HFFc6 (cell line): ENCODE data around the gene CXCR2. TPM values are rescaled to one million over a fixed set of nuclear protein-coding genes. Genes with fewer than 3 reads are reported as not detected.

Source experiments
- DNase-seq: peaks from one replicate; pipeline ENCODE4 v3.0.0-alpha.2; 2018
- H3K27ac Mint-ChIP-seq: 2 replicates; pipeline ENCODE4 v1.8.0; 2020; ENCODE audit warnings: mild to moderate bottlenecking, mixed read lengths
- H3K27me3 Mint-ChIP-seq: 2 replicates; pipeline ENCODE4 v1.8.0; 2021; ENCODE audit warnings: mild to moderate bottlenecking, moderate library complexity, mixed read lengths; ENCODE audit not compliant: insufficient read depth
- H3K36me3 Mint-ChIP-seq: 2 replicates; pipeline ENCODE4 v1.8.0; 2021; ENCODE audit warnings: low read depth, mixed read lengths
- H3K4me1 Mint-ChIP-seq: 2 replicates; pipeline ENCODE4 v1.8.0; 2020; ENCODE audit warnings: low read depth, mixed read lengths
- H3K4me3 Mint-ChIP-seq: 2 replicates; pipeline ENCODE4 v1.8.0; 2020; ENCODE audit warnings: mild to moderate bottlenecking, moderate library complexity, mixed read lengths
- H3K9me3 Mint-ChIP-seq: 2 replicates; pipeline ENCODE4 v1.8.0; 2020; ENCODE audit warnings: mild to moderate bottlenecking, mixed read lengths
- total RNA-seq, 6 experiments: library from RNA; stranded (reverse); fragmentation: NEBNext Ultra II Directional; extraction: Animal tissue kit (Norgen Biotek cat#: 25700); gene quantifications; 2 replicates in 1 of 6; 3 replicates in 5 of 6; pipeline ENCODE4 v1.2.3, GENCODE V29; 2021
- TF ChIP-seq, protein P1 (sequence below): fragments of 200-600 bp; sonication (generic); IDR thresholded peaks from 2 replicates; pipeline ENCODE4 v1.5.0; 2021; ENCODE audit warnings: antibody characterized with exemption, mild to moderate bottlenecking

CXCR2 gene
- total RNA-seq, 6 experiments from 2014 or later = not detected

DNA sequence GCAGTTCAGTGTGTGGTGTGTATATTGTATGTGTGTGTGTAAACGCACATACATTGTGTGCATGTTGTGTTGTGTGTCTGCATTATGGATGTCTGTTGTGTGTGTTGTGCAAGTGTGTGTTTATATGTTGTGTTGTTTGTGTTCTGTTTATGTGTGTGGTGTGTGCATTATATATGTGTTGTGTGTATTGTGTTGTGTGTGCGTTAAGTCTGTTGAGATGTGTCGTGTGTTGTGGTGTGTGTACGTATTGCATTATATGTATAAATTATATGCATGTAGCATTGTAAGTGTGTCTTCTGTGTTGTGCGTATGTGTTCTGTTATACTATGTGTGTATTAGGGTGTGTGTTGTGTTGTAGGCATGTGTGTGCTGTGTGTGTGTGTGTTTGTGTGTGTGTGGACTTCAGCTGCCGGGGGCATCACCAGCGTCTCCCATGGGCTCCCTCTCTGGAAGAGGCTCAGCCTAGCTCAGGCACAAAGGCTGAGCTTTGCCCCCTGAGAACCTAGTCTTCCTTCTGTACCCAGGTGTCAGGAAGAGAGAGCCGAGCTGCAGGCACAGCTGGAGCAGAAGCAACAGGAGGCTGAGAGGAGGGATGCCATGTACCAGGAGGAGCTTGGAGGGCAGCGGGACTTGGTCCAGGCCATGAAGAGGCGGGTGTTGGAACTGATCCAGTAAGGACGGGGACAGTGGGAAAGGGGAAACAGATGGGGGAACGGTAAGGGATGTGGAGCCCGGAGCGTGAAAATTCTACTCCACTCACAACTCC lies 43.1 kb upstream of the CXCR2 start:
- TF ChIP-seq, protein P1, sequence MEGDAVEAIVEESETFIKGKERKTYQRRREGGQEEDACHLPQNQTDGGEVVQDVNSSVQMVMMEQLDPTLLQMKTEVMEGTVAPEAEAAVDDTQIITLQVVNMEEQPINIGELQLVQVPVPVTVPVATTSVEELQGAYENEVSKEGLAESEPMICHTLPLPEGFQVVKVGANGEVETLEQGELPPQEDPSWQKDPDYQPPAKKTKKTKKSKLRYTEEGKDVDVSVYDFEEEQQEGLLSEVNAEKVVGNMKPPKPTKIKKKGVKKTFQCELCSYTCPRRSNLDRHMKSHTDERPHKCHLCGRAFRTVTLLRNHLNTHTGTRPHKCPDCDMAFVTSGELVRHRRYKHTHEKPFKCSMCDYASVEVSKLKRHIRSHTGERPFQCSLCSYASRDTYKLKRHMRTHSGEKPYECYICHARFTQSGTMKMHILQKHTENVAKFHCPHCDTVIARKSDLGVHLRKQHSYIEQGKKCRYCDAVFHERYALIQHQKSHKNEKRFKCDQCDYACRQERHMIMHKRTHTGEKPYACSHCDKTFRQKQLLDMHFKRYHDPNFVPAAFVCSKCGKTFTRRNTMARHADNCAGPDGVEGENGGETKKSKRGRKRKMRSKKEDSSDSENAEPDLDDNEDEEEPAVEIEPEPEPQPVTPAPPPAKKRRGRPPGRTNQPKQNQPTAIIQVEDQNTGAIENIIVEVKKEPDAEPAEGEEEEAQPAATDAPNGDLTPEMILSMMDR = no peak
- H3K4me3 Mint-ChIP-seq = no peak overlapping the region
- peaks cover 40% of the 10 kb centered on the region for H3K27me3 Mint-ChIP-seq
- DNase-seq = no peak
- peaks cover 20% of the 10 kb centered on the region for H3K4me1 Mint-ChIP-seq
- no peak overlapping the region for H3K27ac Mint-ChIP-seq
- peaks cover 15% of the 10 kb centered on the region for H3K36me3 Mint-ChIP-seq
- peaks cover 18% of the 10 kb centered on the region for H3K9me3 Mint-ChIP-seq

DNA sequence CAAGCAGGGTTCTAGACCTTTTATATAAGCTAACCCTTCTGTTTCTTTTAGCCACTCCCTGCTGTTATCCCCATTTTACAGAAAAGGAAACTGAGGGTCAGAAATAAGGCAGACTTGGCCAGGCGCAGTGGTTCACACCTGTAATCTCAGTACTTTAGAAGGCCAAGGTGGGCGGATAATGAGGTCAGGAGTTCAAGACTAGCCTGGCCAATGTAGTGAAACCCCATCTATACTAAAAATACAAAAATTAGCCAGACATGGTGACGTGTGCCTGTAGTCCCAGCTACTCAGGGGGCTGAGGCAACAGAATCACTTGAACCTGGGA lies 42.5 kb upstream of the CXCR2 start:
- TF ChIP-seq, protein P1 = no peak
- peaks cover 40% of the 10 kb centered on the region for H3K27me3 Mint-ChIP-seq
- H3K27ac Mint-ChIP-seq = no peak overlapping the region
- peaks cover 15% of the 10 kb centered on the region for H3K36me3 Mint-ChIP-seq
- no peak overlapping the region for H3K4me3 Mint-ChIP-seq
- H3K9me3 Mint-ChIP-seq = peaks cover 18% of the 10 kb centered on the region
- no peak for DNase-seq
- peaks cover 20% of the 10 kb centered on the region for H3K4me1 Mint-ChIP-seq

DNA sequence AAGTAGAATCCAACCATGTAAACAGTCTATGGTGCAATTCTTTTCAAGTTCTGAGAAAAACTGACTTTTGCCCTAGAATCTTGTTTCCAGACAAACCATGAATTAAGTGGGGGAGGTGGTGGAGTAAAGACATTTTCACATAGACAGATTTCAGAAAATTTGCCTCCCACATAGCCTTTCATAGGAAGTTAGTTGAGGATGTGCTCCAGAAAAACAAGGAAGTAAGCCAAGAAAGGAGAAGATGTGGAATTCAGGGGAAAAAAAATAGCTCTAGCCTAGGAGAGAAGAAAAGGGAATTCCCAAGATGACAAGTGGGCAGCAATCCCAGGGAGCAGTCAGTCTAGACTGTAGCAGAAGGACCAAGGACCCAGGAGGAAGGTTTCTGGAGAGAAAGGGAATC lies 39.4 kb upstream of the CXCR2 start:
- H3K27ac Mint-ChIP-seq = no peak overlapping the region
- peaks cover 15% of the 10 kb centered on the region for H3K36me3 Mint-ChIP-seq
- no peak for DNase-seq
- H3K27me3 Mint-ChIP-seq = peaks cover 54% of the 10 kb centered on the region
- TF ChIP-seq, protein P1 = no peak
- H3K4me3 Mint-ChIP-seq = no peak overlapping the region
- H3K4me1 Mint-ChIP-seq = peaks cover 14% of the 10 kb centered on the region
- H3K9me3 Mint-ChIP-seq = peaks cover 18% of the 10 kb centered on the region

DNA sequence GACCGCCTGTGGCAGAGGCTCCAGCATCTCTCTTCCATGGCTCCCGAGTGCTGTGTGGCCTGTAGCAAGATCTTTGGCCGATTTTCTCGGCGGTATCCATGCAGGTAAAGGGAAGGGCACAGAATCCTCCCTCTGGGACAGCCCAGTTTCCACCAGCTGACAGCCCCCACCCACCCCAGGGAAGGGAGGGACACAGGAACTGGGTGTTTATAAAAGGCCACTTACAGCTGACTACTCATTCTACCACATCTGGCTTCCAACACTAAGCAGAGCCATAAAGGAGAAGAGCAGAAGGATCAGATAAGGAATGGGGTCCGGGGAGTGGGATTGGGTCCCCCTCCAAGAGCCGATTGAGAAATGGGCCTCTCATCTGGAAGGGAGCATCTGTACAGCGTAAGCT lies 36.6 kb upstream of the CXCR2 start:
- no peak overlapping the region for H3K4me3 Mint-ChIP-seq
- TF ChIP-seq, protein P1 = no peak
- H3K27ac Mint-ChIP-seq = no peak overlapping the region
- no peaks in the 10 kb centered on the region for H3K4me1 Mint-ChIP-seq
- peaks cover 18% of the 10 kb centered on the region for H3K9me3 Mint-ChIP-seq
- H3K36me3 Mint-ChIP-seq = peaks cover 10% of the 10 kb centered on the region
- DNase-seq = no peak
- peaks cover 64% of the 10 kb centered on the region for H3K27me3 Mint-ChIP-seq

DNA sequence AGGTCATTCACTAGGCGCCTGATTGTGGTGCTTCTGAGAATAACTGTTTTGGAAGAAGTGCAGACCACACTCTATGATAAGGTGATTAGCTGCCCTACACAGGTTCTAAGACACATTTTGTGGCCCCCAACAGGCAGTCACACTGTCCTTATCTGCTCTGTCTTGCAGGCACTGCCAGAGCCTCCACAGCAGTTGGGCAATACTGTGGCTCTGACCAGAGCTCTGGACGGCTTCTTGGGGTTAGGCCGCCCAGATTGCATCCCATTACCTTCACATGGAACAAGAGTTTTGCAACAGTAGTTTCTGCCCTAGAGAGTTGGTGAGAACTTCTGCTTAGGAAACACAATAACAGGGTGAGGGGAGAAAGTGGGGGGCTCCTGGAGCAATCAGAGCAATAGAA lies 34.1 kb upstream of the CXCR2 start:
- TF ChIP-seq, protein P1 = no peak
- peaks cover under 1% of the 10 kb centered on the region for H3K9me3 Mint-ChIP-seq
- peaks cover under 1% of the 10 kb centered on the region; the same call in 1 of the 2 replicates for H3K36me3 Mint-ChIP-seq
- no peaks in the 10 kb centered on the region for H3K4me1 Mint-ChIP-seq
- H3K27ac Mint-ChIP-seq = no peak overlapping the region
- no peak for DNase-seq
- no peak overlapping the region for H3K4me3 Mint-ChIP-seq
- peaks cover 61% of the 10 kb centered on the region for H3K27me3 Mint-ChIP-seq
